HL-60 (cell line): ENCODE results near the gene BCAR3.

Source experiments
- DNase-seq, 2 experiments: peaks; one replicate each; pipeline ENCODE4 v3.0.0-alpha.2; 2010 to 2020; ENCODE audit warnings: low read depth in 1 of 2, low spot score in 1 of 2
- H3K27ac ChIP-seq: fragments of 250-450 bp; sonication (Bioruptor Pico); replicated peaks from 2 replicates; pipeline ENCODE4 v1.5.1; 2020; ENCODE audit warnings: mild to moderate bottlenecking, moderate library complexity
- H3K27me3 ChIP-seq: fragments of 250-450 bp; sonication (Bioruptor Pico); 2 replicates; pipeline ENCODE4 v1.5.1; 2021; ENCODE audit warnings: mild to moderate bottlenecking, moderate library complexity; ENCODE audit not compliant: insufficient read depth, poor library complexity, severe bottlenecking
- H3K4me3 ChIP-seq: replicated peaks from 2 replicates; pipeline ENCODE4 v1.5.1; 2011; ENCODE audit warnings: mild to moderate bottlenecking, control low read depth, low read length; ENCODE audit not compliant: insufficient read depth
- CTCF ChIP-seq: IDR thresholded peaks from one replicate; pipeline ENCODE4 v1.5.1; 2011; ENCODE audit warnings: low read length, control low read depth, inconsistent platforms; ENCODE audit not compliant: insufficient read depth
- GABPA ChIP-seq: IDR thresholded peaks from 2 replicates; pipeline ENCODE4 v1.6.1; 2012; ENCODE audit warnings: low read depth
- POLR2AphosphoS5 ChIP-seq: IDR thresholded peaks from 2 replicates; pipeline ENCODE4 v1.6.1; 2012; ENCODE audit warnings: low read depth
- REST ChIP-seq: IDR thresholded peaks from 2 replicates; pipeline ENCODE4 v1.6.1; 2012; ENCODE audit warnings: low read depth; ENCODE audit not compliant: insufficient replicate concordance
- SPI1 ChIP-seq: IDR thresholded peaks from 2 replicates; pipeline ENCODE4 v1.6.1; 2012; ENCODE audit warnings: low read depth, mild to moderate bottlenecking, borderline replicate concordance

Gene BCAR3

GRCh38 chr1:93599479-93599878 is 82.2 kb downstream of the BCAR3 start:
- Histone ChIP-seq H3K27me3 (peaks cover 9% of the 10 kb centered on the region), H3K4me3 (no peak overlapping the region), H3K27ac (no peak overlapping the region)
- DNase-seq = no peak
- TF ChIP-seq SPI1 = no peak
- no peak for TF ChIP-seq REST
- TF ChIP-seq CTCF = no peak
- no peak for TF ChIP-seq POLR2AphosphoS5
- no peak for TF ChIP-seq GABPA

- H3K27me3 ChIP-seq = peaks cover 9% of the 10 kb centered on the region
- DNase-seq = no peak
- H3K4me3 ChIP-seq = no peak overlapping the region
- no peak overlapping the region for H3K27ac ChIP-seq
- TF ChIP-seq GABPA = no peak
- TF ChIP-seq REST = no peak
- no peak for TF ChIP-seq SPI1
- TF ChIP-seq POLR2AphosphoS5 = no peak
- TF ChIP-seq CTCF = no peak
Observed at GRCh38 chr1:93598861-93599439, 82.7 kb downstream of the BCAR3 start.

GRCh38 chr1:93598396-93598795 is 83.2 kb downstream of the BCAR3 start:
- no peak for DNase-seq
- H3K4me3 ChIP-seq = no peak overlapping the region
- peaks cover 11% of the 10 kb centered on the region for H3K27me3 ChIP-seq
- H3K27ac ChIP-seq = no peak overlapping the region
- TF ChIP-seq GABPA (no peak), REST (no peak), CTCF (no peak), POLR2AphosphoS5 (no peak), SPI1 (no peak)
